ENCODE measurements around the gene TULP4.

The TULP4 gene

DNA sequence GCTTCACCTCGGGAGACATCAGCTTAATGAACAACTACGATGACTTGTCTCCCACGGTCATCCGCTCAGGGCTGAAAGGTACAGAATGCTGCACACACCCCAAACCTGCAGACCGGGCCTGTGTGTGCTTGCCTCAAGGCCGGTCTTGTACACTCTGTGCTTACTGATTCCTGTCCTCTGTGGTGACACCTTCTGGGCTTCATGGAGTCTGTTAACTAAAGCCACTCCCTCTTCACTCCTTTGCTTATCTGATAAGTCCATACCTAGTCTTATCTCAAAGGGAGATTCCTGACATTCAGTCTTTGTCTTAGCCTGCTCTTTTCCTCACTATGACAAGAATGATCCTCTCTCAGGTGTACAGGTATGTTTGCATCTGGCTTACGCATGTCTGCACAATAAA lies 139.9 kb downstream of the TULP4 start:
- H3K27me3 ChIP-seq (ENCODE audit: control insufficient read depth in 1 of 2, insufficient read depth in 2 of 2, low read length in 2 of 2): no peaks in the 10 kb centered on the region
- no peak overlapping the region for H3K27ac ChIP-seq (ENCODE audit: low read depth, low read length)

DNA sequence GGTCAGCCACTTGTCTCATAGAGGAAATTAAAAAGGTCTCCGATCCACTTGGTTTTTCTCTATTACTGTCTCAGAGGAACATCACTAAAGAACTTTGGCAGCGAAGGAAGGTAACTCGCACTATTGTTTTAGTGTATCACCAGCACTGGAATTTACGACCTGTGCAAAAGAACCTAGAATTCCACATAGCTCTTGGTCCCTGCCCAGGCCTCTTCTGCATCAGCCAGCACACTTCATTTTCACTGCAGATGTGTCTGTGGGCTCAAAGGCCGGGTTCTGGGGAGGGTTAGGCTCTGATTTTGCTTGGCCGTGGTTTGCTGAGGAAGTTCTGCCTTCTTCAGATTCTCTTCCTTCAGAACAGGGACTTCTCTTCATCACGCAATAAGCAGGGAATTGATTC lies 144.9 kb downstream of the TULP4 start:
- Histone ChIP-seq H3K36me3 (ENCODE audit: control insufficient read depth in 1 of 2, insufficient read depth in 2 of 2, low read length in 2 of 2) (peaks cover 6 to 14% of the 10 kb centered on the region in 2 donors), H3K27ac (ENCODE audit: low read depth, low read length) (no peak overlapping the region), H3K9ac (ENCODE audit: low read depth in 1 of 2, low read length in 2 of 2) (no peak overlapping the region), H3K4me3 (ENCODE audit: low read depth in 1 of 2, low read length in 2 of 2) (no peak overlapping the region), H3K4me1 (ENCODE audit: control insufficient read depth in 1 of 2, insufficient read depth in 2 of 2, low read length in 2 of 2) (no peaks in the 10 kb centered on the region), H3K9me3 (ENCODE audit: control insufficient read depth in 1 of 2, low read length in 2 of 2) (no peaks in the 10 kb centered on the region), H3K27me3 (ENCODE audit: control insufficient read depth in 1 of 2, insufficient read depth in 2 of 2, low read length in 2 of 2) (no peaks in the 10 kb centered on the region)

More for the DNA sequence above, 139.9 kb downstream of the TULP4 start:
- Histone ChIP-seq H3K9ac (ENCODE audit: low read depth in 1 of 2, low read length in 2 of 2) (no peak overlapping the region), H3K4me3 (ENCODE audit: low read depth in 1 of 2, low read length in 2 of 2) (no peak overlapping the region), H3K36me3 (ENCODE audit: control insufficient read depth in 1 of 2, insufficient read depth in 2 of 2, low read length in 2 of 2) (peaks cover 11 to 25% of the 10 kb centered on the region in 2 donors), H3K4me1 (ENCODE audit: control insufficient read depth in 1 of 2, insufficient read depth in 2 of 2, low read length in 2 of 2) (no peaks in the 10 kb centered on the region), H3K9me3 (ENCODE audit: control insufficient read depth in 1 of 2, low read length in 2 of 2) (no peaks in the 10 kb centered on the region)

DNA sequence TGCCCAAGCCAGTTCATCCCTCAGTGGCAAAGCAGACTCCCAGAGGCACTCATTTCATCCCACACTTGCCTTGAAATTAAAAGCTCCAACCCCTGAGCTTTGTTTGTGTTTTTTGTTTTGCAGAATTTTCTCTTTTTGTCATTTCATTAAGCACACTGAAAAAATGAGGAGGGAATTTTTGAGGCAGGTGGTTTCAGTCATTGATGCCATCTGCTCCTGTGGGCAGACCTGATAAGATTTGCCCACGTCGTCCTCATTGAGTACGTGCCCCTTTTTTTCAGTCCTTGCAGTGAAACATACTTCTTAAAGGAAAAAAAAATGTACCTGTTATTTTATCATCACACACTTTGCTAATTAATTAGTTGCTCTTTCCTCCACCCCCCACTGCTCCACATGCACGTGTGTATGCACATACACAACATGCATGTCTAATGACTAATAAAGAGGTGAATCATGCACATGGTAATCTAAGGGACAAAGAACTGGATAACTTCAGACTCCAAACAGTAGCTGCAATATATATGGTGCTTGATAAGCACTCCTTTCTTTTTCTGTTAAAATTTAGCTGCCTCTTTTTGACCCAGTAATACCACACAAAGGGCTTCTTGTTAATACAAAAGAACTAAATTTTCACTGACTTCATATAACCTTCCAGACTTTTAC lies 145.5 kb downstream of the TULP4 start:
- Histone ChIP-seq H3K9me3 (ENCODE audit: control insufficient read depth in 1 of 2, low read length in 2 of 2) (no peaks in the 10 kb centered on the region), H3K4me3 (ENCODE audit: low read depth in 1 of 2, low read length in 2 of 2) (no peak overlapping the region), H3K9ac (ENCODE audit: low read depth in 1 of 2, low read length in 2 of 2) (no peak overlapping the region), H3K27ac (ENCODE audit: low read depth, low read length) (no peak overlapping the region), H3K27me3 (ENCODE audit: control insufficient read depth in 1 of 2, insufficient read depth in 2 of 2, low read length in 2 of 2) (no peaks in the 10 kb centered on the region), H3K36me3 (ENCODE audit: control insufficient read depth in 1 of 2, insufficient read depth in 2 of 2, low read length in 2 of 2) (peaks cover 0 to 8% of the 10 kb centered on the region in 2 donors), H3K4me1 (ENCODE audit: control insufficient read depth in 1 of 2, insufficient read depth in 2 of 2, low read length in 2 of 2) (no peaks in the 10 kb centered on the region)

DNA sequence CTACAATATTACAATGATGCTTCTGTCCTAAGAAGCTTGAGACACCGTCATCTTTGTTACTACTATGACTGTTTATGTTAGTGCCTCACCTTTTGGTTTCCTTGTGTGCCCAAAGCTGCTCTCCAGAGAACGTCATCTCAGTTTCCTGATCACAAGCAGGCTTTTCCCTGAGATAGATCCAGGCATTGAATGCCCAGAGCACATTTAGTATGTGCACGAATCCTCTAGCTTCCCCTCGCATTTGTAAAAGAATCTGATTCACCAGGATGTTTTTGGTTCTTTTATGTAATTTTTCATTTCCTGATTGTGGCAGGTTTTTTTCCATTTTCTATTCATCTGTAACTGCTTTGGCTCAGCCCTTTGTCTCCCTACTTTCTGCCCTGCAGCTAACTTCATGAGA lies 147.5 kb downstream of the TULP4 start:
- H3K4me3 ChIP-seq (ENCODE audit: low read depth in 1 of 2, low read length in 2 of 2): no peak overlapping the region
- H3K27ac ChIP-seq (ENCODE audit: low read depth, low read length): no peak overlapping the region
- H3K9me3 ChIP-seq (ENCODE audit: control insufficient read depth in 1 of 2, low read length in 2 of 2): no peaks in the 10 kb centered on the region
- H3K9ac ChIP-seq (ENCODE audit: low read depth in 1 of 2, low read length in 2 of 2): no peak overlapping the region
- peaks cover 0 to 10% of the 10 kb centered on the region in 2 donors for H3K36me3 ChIP-seq (ENCODE audit: control insufficient read depth in 1 of 2, insufficient read depth in 2 of 2, low read length in 2 of 2)
- H3K27me3 ChIP-seq (ENCODE audit: control insufficient read depth in 1 of 2, insufficient read depth in 2 of 2, low read length in 2 of 2): no peaks in the 10 kb centered on the region
- no peaks in the 10 kb centered on the region for H3K4me1 ChIP-seq (ENCODE audit: control insufficient read depth in 1 of 2, insufficient read depth in 2 of 2, low read length in 2 of 2)

DNA sequence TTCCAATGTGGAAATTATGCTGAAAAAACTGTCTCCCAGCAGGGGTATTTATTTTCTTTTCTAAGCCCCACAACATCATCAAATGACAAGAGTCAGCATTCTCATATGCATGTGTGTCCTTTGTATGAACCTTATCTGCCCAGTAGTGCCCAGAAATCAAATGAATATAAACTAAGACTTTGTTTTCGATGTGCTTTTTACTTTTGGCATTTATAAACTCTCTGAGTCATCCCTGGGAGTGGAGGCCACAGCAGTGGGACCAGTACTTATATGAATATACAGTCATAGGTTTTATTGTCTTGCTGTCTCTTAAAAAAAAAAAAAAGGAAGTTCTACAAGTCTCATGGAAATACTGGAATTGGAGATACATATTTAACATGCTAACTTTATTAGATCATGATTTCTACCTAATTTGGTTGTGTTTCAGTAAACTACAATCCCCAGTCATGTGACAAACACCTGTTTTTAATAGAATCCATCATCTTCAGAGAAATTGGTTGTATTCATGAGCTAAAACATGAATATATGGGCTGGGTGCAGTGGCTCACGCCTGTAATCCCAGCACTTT lies 148.4 kb downstream of the TULP4 start:
- Histone ChIP-seq H3K9ac (ENCODE audit: low read depth in 1 of 2, low read length in 2 of 2) (no peak overlapping the region), H3K9me3 (ENCODE audit: control insufficient read depth in 1 of 2, low read length in 2 of 2) (no peaks in the 10 kb centered on the region), H3K4me3 (ENCODE audit: low read depth in 1 of 2, low read length in 2 of 2) (no peak overlapping the region), H3K4me1 (ENCODE audit: control insufficient read depth in 1 of 2, insufficient read depth in 2 of 2, low read length in 2 of 2) (no peaks in the 10 kb centered on the region), H3K36me3 (ENCODE audit: control insufficient read depth in 1 of 2, insufficient read depth in 2 of 2, low read length in 2 of 2) (peaks cover 0 to 10% of the 10 kb centered on the region in 2 donors), H3K27ac (ENCODE audit: low read depth, low read length) (no peak overlapping the region), H3K27me3 (ENCODE audit: control insufficient read depth in 1 of 2, insufficient read depth in 2 of 2, low read length in 2 of 2) (no peaks in the 10 kb centered on the region)

DNA sequence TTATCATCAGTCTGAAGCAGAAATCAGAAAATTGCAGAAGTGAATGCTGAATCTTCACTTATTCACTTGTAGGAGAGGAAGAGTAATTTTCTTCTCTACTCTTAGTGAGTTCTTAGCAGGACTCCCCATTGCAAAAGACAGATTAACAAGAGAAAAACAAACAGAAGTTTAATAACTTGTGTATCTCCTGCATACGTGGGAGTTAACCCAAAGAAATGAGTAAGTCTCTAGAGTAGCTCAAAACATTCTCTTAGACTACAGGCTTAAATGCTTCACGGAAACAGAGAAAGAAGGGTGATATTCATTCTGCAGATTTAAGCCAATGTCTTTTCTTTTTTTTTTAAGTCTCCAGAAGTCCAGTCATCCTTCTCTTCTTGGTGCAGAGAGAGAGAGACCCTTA lies 149.7 kb downstream of the TULP4 start:
- H3K9ac ChIP-seq (ENCODE audit: low read depth in 1 of 2, low read length in 2 of 2): no peak overlapping the region
- no peaks in the 10 kb centered on the region for H3K9me3 ChIP-seq (ENCODE audit: control insufficient read depth in 1 of 2, low read length in 2 of 2)
- H3K27ac ChIP-seq (ENCODE audit: low read depth, low read length): no peak overlapping the region
- peaks cover 0 to 10% of the 10 kb centered on the region in 2 donors for H3K36me3 ChIP-seq (ENCODE audit: control insufficient read depth in 1 of 2, insufficient read depth in 2 of 2, low read length in 2 of 2)
- no peaks in the 10 kb centered on the region for H3K27me3 ChIP-seq (ENCODE audit: control insufficient read depth in 1 of 2, insufficient read depth in 2 of 2, low read length in 2 of 2)
- no peak overlapping the region for H3K4me3 ChIP-seq (ENCODE audit: low read depth in 1 of 2, low read length in 2 of 2)
- no peaks in the 10 kb centered on the region for H3K4me1 ChIP-seq (ENCODE audit: control insufficient read depth in 1 of 2, insufficient read depth in 2 of 2, low read length in 2 of 2)

DNA sequence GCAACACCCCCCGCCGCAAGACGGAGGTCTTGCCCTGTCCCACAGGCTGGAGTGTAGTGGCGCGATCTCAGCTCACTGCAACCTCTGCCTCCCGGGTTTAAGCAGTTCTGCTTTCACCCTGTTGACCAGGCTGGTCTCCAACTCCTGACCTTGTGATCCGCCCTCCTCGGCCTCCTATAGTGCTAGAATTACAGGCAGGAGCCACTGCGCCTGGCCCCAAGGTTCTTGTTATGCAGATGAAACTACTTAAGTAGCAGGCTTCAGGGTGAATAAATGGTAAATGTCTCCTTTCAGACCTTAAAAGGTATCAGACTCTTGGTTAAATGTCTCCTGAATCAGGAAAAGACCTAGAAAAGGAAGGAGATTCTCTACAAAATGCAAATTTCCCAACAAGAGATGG lies 152.2 kb downstream of the TULP4 start:
- Histone ChIP-seq H3K9me3 (ENCODE audit: control insufficient read depth in 1 of 2, low read length in 2 of 2) (no peaks in the 10 kb centered on the region), H3K4me1 (ENCODE audit: control insufficient read depth in 1 of 2, insufficient read depth in 2 of 2, low read length in 2 of 2) (peaks cover 6 to 8% of the 10 kb centered on the region in 2 donors), H3K27ac (ENCODE audit: low read depth, low read length) (no peak overlapping the region), H3K9ac (ENCODE audit: low read depth in 1 of 2, low read length in 2 of 2) (no peak overlapping the region), H3K36me3 (ENCODE audit: control insufficient read depth in 1 of 2, insufficient read depth in 2 of 2, low read length in 2 of 2) (peaks cover 0 to 6% of the 10 kb centered on the region in 2 donors), H3K27me3 (ENCODE audit: control insufficient read depth in 1 of 2, insufficient read depth in 2 of 2, low read length in 2 of 2) (no peaks in the 10 kb centered on the region), H3K4me3 (ENCODE audit: low read depth in 1 of 2, low read length in 2 of 2) (no peak overlapping the region)

DNA sequence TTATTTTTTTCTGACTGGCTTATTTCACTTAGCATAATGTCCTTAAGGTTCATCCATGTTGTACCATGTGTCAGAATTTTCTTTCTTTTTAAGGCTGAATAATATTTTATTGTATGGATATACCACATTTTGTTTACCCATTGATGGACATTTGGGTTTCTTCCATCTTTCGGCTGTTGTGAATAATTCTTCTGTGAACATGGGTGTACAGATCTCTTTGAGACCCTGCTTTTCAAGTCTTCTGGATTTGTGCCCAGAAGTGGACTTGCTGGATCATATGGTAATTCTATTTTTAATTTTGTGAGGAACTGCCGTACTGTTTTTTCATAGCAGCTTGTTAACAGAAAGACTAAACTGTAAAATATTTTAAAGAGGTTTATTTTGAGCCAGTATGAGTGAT lies 153.0 kb downstream of the TULP4 start:
- peaks cover 6 to 8% of the 10 kb centered on the region in 2 donors for H3K4me1 ChIP-seq (ENCODE audit: control insufficient read depth in 1 of 2, insufficient read depth in 2 of 2, low read length in 2 of 2)
- no peaks in the 10 kb centered on the region for H3K27me3 ChIP-seq (ENCODE audit: control insufficient read depth in 1 of 2, insufficient read depth in 2 of 2, low read length in 2 of 2)
- peaks cover 0 to 6% of the 10 kb centered on the region in 2 donors for H3K36me3 ChIP-seq (ENCODE audit: control insufficient read depth in 1 of 2, insufficient read depth in 2 of 2, low read length in 2 of 2)
- no peaks in the 10 kb centered on the region for H3K9me3 ChIP-seq (ENCODE audit: control insufficient read depth in 1 of 2, low read length in 2 of 2)
- H3K9ac ChIP-seq (ENCODE audit: low read depth in 1 of 2, low read length in 2 of 2): no peak overlapping the region
- H3K4me3 ChIP-seq (ENCODE audit: low read depth in 1 of 2, low read length in 2 of 2): no peak overlapping the region
- H3K27ac ChIP-seq (ENCODE audit: low read depth, low read length): no peak overlapping the region

DNA sequence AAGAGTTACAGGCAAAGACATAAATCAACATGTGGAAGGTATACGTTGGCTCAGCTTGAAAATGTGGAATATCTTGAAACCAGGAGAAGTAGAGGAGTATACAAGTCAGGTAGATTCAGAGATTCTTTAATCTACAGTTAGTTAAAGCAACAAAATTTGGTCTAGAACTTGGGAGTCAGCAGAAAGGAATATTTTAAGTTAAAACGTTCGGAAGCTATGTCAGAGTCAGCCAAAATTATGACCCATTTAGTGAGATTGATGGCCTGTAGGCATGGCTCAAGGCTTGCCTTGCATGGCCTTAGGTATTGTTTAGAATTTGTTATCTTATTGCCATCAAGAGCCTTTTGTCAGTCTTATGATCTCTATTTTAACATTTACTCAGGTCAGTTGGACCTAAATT lies 153.5 kb downstream of the TULP4 start:
- H3K27ac ChIP-seq (ENCODE audit: low read depth, low read length): no peak overlapping the region
- H3K4me3 ChIP-seq (ENCODE audit: low read depth in 1 of 2, low read length in 2 of 2): no peak overlapping the region
- peaks cover 0 to 6% of the 10 kb centered on the region in 2 donors for H3K36me3 ChIP-seq (ENCODE audit: control insufficient read depth in 1 of 2, insufficient read depth in 2 of 2, low read length in 2 of 2)
- H3K9me3 ChIP-seq (ENCODE audit: control insufficient read depth in 1 of 2, low read length in 2 of 2): no peaks in the 10 kb centered on the region
- no peaks in the 10 kb centered on the region for H3K27me3 ChIP-seq (ENCODE audit: control insufficient read depth in 1 of 2, insufficient read depth in 2 of 2, low read length in 2 of 2)
- no peak overlapping the region for H3K9ac ChIP-seq (ENCODE audit: low read depth in 1 of 2, low read length in 2 of 2)
- peaks cover 6 to 8% of the 10 kb centered on the region in 2 donors for H3K4me1 ChIP-seq (ENCODE audit: control insufficient read depth in 1 of 2, insufficient read depth in 2 of 2, low read length in 2 of 2)

DNA sequence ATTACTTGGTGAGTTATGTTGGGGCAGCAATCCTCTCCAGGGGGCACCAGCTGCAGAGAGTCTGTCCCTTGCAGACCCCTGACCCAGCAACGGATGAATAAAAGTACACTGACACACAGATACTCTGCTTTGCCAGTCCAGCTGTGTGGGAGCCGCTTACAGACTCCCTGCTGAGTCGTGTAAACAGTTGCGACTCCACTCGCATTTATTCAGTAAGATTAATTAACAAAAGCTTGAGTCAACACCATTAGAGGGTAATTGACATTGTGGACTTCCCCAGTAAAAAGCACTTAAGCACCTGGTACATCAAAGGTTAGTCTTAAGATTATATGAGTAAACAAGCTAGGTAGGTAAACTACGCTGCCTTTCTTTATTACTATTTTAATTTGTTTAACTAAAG lies 155.7 kb downstream of the TULP4 start:
- H3K9ac ChIP-seq (ENCODE audit: low read depth in 1 of 2, low read length in 2 of 2): no peak overlapping the region
- H3K4me1 ChIP-seq (ENCODE audit: control insufficient read depth in 1 of 2, insufficient read depth in 2 of 2, low read length in 2 of 2): peaks cover 12 to 19% of the 10 kb centered on the region in 2 donors
- no peak overlapping the region for H3K27ac ChIP-seq (ENCODE audit: low read depth, low read length)
- H3K27me3 ChIP-seq (ENCODE audit: control insufficient read depth in 1 of 2, insufficient read depth in 2 of 2, low read length in 2 of 2): no peaks in the 10 kb centered on the region
- H3K4me3 ChIP-seq (ENCODE audit: low read depth in 1 of 2, low read length in 2 of 2): no peak overlapping the region
- no peaks in the 10 kb centered on the region for H3K9me3 ChIP-seq (ENCODE audit: control insufficient read depth in 1 of 2, low read length in 2 of 2)
- peaks cover 0 to 10% of the 10 kb centered on the region in 2 donors for H3K36me3 ChIP-seq (ENCODE audit: control insufficient read depth in 1 of 2, insufficient read depth in 2 of 2, low read length in 2 of 2)
